Measurements from ENCODE around the gene ITSN1.

GRCh38 chr21:33644383-33645074, 2.2 kb downstream of the ITSN1 start:
- no peak for TF ChIP-seq REST (IDR thresholded peaks at IDR 0.05; ENCODE audit: insufficient read depth in 1 of 2, low read depth in 2 of 2, low read length in 1 of 2)
- no peak for TF ChIP-seq CTCF (IDR thresholded peaks at IDR 0.05)
